Raji (cell line): ENCODE measurements around the gene ELAVL1.

ENCODE experiments used
- POLR2A ChIP-seq: IDR thresholded peaks from 2 replicates; pipeline ENCODE4 v1.6.1; 2011; ENCODE audit warnings: low read depth, low read length, control low read depth; ENCODE audit not compliant: insufficient read depth

Gene ELAVL1

GRCh38 chr19:8005534-8006256 is at the start of gene ELAVL1:
ELAVL1 (minus strand) TSS chr19:8005641; CDS start chr19:7991815, 13,826 bp downstream.
- peak; percentile 83 for TF ChIP-seq POLR2A

- no peak for TF ChIP-seq POLR2A
Observed at GRCh38 chr19:8054169-8054568, 48.7 kb upstream of the ELAVL1 start.

DNA sequence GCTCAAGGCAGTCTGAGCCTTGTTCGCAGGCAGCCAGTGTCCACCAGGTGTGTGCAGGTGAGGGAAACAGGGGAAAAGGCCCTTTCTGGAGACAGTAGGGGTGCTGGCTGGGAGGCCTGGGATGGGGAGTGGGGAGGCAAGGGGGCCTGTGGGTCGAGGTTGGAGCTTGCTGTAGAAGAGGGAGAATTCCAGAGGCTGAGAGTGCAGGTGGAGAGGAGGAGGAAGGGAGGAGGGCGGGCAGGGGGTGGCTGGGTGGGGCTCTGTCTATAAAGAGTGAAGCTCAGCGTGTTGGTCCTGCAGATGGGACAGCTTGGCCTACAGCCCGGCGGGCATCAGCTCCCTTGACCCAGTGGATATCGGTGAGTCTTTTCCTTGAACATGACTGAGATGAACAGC is 47.0 kb upstream of the ELAVL1 start, which contains the start of gene CCL25:
Gene CCL25, plus strand, starts transcription at position 297 of the 396 bp plus-strand sequence. CDS start 290 bp downstream, outside the sequence.
- no peak for TF ChIP-seq POLR2A

DNA sequence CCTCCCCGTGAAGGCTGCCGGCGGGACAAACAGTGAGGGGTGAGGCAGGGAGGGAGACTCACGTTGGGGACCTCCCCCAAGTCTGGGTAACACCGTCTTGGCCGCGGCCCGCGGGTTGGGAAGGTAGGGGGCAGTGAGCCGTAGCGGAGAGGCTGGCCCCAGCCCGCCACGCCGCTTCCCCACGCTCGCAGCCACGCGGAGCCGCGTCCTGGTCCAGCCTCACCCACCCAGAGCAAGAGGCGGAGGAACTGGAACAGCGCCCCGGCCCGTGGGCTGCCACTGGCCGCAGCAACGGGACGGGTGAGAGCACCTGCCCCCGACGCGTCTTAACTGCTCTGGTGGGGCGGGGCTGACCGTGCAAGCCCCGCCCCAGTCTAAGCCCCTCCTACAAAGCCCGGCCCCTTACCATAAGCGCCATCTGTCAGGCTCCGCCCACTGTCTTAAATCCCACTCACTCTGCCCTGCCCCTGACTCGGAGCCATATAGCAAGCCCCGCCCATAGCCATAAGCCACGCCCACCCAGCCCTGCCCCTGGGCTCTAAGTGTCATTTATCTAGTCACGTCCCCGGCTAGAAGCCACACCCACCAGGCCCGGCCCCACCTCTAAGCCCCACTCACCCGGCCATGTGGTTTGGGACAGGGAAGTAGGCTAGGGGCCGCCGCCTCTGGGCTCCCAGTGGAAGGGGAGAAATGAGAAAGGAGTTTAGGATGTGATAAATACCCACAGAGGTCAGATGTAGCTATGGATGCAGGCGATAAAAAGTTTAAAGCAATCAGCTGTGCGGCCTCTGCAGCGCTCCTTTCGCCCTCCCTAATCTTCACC is 45.0 kb upstream of the ELAVL1 start:
- peak; percentile 61 for TF ChIP-seq POLR2A

DNA sequence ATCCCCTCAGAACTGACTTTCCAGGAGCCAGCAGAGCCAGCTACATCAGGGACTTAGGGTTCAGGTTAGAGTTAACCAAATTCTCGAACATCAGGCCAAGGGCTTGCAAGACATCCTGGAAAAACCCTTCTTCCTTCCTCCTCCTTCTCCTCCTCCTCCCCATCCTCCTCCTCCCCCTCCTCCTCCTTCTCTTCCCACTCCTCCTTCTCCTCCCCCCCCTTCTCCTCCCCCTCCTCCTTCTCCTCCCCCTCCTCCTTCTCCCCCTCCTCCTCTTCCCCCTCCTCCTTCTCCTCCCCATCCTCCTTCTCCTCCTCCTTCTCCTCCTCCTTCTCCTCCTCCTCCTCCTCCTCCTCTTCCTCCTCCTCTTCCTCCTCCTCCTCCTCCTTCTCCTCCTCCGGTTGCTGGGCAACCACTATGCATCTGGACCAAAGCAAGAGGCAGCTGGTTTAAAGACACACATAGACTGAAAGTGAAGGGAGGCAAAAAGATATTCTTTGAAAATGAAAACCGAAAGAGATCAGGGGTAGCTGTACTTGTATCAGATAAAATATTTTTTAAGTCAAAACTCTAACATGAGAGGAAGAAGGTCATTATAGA is 41.2 kb upstream of the ELAVL1 start:
- TF ChIP-seq POLR2A: no peak

GRCh38 chr19:8045872-8046568 is 40.6 kb upstream of the ELAVL1 start:
- TF ChIP-seq POLR2A: no peak

DNA sequence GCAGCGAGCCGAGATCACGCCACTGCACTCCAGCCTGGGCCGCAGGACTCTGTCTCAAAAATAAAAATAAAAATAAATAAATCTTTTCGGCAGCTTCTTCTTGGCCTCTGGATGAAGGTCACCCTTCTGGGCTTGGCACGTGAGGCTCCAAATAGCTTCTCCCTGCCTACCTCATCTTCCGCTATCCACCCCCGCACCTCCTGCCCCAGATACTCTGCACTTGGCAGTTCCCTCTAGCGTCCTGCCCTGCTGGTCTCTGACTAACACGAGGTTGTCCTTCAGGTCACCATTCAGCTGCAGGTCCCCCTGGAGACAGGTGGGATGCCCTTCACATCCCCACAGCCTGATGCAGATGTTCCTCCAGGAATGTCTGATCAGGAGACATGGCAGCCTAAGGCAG is 38.6 kb upstream of the ELAVL1 start:
- no peak for TF ChIP-seq POLR2A

DNA sequence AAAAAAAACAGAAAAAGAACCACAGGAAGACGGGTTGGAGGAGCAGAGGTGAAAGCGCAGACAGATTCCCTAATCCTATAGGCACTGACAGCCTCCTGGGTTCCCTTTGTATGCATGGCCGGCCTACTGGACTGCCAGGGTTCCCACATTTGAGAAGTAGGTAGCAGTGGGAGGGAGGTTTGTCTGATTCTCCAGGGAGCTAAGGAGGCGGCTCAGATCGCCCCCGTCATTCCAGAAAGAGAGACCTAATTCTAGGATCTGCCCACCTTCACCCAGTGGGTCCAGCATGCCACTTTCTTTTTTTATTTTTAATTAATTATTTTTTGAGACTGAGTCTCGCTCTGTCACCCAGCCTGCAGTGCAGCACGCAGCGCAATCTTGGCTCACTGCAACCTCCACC is 37.5 kb upstream of the ELAVL1 start:
- TF ChIP-seq POLR2A: no peak

GRCh38 chr19:8041531-8041931 is 36.1 kb upstream of the ELAVL1 start:
- no peak for TF ChIP-seq POLR2A

- no peak for TF ChIP-seq POLR2A
Observed at GRCh38 chr19:8039231-8039630, 33.8 kb upstream of the ELAVL1 start.

DNA sequence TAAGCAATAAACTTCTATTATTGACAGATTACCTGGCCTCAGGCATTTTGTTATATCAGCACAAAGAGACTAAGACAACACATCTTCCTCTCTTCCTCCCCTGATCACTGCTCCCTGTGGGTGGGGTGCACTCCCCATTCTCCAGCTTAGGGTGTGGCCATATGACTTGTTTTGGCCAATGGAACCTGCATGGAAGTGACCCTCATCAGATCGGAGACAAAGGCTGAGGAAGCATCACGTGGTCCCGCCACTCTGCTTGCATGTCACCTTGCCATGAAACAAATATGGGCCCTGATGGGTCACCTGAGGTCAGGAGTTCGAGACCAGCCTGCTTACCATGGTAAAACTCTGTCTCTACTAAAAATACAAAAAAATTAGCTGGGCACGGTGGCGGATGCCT is 33.4 kb upstream of the ELAVL1 start:
- TF ChIP-seq POLR2A: no peak

DNA sequence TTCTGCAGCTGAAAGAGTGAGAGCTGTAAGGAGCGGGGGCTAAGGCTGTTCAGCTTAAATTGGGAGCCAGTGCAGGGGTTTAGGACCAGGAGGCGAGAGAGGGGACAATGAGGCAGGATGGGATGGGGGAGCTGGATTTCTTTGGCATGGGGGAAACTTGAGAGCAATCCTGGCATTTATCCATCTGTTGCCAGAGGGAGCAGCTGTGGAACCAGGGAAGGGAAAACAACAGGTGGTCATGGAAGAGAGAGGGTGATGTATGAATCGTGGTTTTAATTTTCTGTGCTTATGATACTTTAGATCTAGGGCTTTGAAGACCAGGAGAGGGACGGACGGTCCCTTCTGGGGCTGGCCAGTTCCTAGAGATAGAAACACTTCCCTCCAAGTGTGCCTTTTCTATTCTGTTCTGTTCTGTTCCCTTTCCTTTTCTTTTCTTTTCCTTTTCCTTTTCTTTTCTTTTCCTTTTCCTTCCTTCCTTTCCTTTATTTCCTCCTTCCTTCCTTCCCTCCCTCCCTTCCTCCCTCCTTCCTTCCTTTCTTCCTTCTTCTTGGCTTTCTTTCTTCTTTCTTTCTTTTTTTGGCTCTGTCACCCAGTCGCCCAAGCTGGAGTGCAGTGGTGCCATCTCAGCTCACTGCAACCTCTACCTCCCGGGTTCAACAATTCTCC is 31.1 kb upstream of the ELAVL1 start:
- TF ChIP-seq POLR2A: no peak

- TF ChIP-seq POLR2A: no peak
Observed at GRCh38 chr19:8034178-8034525, 28.7 kb upstream of the ELAVL1 start.

DNA sequence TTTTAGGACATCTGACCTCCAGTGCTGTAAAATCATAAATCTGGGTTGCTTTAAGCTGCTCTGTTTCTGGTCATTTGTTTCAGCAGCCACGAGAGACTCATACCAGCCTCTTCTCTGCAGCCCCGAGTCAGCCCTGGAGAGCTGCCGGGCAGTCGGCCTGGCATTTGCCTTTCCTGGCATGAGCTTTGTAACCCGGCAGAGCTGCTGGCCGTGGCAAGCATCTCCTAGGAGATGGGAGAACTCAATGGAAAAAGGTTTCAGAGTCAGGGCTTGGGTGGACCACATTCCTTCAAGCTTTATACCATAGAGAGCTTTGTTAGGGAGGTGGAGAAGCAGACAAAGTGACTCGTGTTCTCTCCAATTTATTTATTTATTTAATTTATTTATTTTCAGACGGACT is 25.5 kb upstream of the ELAVL1 start:
- TF ChIP-seq POLR2A: no peak

DNA sequence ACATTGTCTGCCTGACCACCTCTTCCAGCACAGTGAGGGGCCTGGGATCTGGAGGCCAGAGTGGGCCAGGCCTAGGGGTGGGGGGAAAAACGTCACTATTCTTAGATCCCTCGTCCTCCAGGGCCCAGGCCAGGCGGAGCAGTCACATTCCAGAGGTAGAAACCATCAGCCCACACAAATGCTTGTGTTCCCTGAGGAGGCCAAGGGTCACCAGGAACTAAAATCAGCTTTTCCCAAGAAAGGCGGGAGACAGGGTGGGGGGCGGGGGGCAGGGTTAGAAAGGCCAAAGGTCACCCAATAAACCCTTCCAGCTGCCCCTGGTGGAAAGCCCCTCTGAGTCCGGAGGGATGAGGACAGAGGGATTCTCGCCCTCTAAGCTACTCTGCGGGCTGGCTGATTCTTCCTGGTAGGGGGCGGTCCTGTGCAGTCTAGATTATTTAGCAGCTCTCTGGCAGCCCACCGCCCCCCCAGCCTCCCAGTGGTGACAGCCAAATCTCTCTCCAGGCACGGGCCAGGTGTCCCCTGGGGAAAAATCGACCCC is 23.6 kb upstream of the ELAVL1 start:
- no peak for TF ChIP-seq POLR2A

DNA sequence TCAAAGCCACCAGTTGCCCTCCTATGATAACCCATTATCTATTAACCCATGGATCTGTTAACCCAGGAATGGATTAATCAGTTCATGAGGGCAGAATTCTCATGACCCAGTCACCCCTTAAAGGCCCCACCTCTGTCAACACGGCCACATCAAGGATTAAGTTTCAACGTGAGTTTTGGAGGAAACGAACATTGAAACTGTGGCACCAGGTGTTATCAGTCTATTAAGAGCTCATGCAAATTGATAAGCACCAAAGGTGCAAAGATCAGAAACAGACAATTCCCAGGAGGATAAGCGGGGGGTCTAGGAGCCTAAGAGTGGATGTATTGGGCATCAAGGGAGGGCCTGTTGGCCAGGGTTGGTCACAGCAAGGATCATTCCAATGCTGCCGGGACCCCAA is 19.9 kb upstream of the ELAVL1 start:
- TF ChIP-seq POLR2A: no peak
